HG02970 (cell line): ENCODE measurements around the gene ERC1.
"Not testable (repeated sequence)": the region's sequence is repeated elsewhere in the genome, so short reads cannot be mapped to it uniquely, and the experiment has no call there.

ENCODE experiments used
- ATAC-seq: cut with Tn5 transposase; IDR thresholded peaks from one replicate; pipeline ENCODE4 v1.9.1; 2021; ENCODE audit warnings: mild to moderate bottlenecking, moderate library complexity, moderate number of reproducible peaks; ENCODE audit not compliant: unreplicated experiment, low FRiP score

The ERC1 gene

DNA sequence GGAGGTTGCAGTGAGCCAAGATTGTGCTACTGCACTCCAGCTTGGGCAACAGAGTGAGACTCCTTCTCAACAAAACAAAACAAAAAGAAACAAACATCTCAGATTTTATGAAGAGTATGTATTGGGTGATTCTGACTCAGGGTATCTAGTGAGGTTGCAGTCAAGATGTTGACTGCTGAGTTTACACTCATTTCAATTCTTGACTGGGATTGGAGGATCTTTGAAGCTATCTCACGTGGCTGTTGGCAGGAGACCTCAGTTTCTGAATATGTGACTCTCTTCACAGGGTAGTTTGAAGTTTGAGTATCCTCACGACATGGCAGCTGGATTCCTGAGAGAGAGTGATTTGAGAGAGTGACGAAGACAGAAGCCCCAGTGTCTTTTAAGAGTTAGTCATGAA lies 29.4 kb downstream of the ERC1 start:
- no peak for ATAC-seq

GRCh38 chr12:1022032-1022970 lies 31.3 kb downstream of the ERC1 start:
- no peak for ATAC-seq

DNA sequence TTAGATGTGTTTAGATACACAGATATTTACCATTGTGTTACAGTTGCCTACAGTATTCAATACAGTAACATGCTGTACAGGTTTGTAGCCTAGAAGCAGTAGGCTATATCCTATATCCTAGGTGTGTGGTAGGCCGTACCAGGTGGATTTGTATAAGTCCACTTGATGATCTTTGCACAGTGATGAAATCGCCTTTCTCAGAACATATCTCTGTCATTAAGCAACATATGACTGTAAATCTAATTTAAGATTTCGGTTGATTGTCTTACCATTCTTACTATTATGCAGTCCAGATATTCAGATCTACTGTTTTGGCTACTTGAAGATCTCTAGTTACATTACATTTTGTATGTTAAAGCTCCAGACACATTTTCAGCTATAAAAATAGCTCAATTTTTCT lies 39.8 kb downstream of the ERC1 start:
- ATAC-seq: no peak

DNA sequence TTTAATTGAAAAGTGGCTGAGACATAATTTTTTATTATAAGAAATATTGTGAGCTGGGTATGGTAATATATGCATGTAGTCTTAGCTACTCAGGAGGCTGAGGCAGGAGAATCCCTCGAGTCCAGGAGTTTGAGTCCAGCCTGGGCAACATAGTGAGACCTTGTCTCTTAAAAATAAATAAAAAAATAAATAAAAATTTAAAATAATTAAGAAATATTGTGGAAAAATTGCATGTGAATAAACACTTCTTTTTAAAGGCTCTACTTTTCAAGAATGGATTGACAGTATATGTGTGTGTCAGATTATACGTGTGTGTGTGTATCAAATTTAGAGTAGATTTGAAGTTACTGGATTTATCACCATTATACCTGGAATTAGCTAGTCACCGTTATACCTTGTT lies 43.2 kb downstream of the ERC1 start:
- ATAC-seq: no peak

GRCh38 chr12:1034751-1035457 lies 43.9 kb downstream of the ERC1 start:
- no peak for ATAC-seq

DNA sequence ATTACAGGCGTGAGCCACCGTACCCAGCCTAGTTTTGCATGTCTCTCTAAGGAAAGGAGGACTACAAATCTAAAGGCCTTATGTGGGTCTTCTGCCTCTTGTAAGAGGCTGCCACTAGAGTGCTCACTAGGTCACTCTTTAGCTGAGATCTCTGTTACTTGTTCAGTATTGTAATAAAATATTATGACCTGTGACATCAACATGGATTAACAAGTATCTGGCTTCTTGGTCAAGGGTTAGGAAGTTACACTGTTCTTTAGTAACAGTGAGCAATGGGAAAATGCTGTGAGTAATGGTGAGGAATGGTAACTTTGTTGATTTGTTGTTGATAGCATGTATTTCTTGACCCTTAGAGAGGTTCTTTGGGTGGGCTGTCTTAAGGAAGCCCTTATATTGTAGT lies 50.5 kb downstream of the ERC1 start:
- no peak for ATAC-seq

DNA sequence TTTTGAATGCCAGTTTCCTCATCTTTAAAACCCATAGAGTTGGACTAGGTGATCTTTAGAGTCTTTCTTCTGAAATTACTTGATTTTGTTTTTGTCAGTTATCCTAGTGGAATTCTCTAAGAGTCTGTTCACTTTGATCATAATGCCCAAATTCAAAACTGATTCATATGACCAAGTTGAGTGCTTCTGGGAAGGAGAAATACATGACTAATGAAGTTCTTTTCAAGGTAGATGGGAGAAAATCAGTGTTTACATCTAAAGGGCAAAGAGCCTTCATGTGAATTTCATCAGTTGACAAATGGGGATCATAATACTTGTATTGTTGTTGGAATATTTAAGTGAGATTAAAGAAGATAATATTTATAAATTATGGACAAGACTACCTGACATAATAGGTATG lies 53.2 kb downstream of the ERC1 start:
- no peak for ATAC-seq

DNA sequence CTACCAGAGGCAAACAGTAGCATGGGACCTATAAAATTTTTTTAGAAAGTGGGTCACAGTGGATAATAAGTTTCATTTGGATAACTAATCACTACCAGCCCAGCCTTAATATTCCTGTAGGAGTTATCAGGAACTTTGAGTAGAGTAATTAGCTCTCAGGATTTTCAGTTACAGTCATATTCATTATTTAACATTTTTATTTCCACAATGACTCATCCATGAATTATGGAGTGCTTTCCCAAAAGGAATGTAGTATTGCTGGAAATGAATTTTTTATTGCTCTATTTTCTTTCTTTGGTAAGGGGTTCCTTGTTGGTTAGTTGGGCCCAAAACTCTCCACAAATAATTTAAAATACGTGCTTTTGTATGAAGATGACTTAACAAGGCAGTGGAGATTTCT lies 53.7 kb downstream of the ERC1 start:
- ATAC-seq: no peak

- ATAC-seq: no peak
Observed at GRCh38 chr12:1046727-1047126, 55.7 kb downstream of the ERC1 start.

GRCh38 chr12:1047898-1048660 lies 57.1 kb downstream of the ERC1 start:
- no peak for ATAC-seq

DNA sequence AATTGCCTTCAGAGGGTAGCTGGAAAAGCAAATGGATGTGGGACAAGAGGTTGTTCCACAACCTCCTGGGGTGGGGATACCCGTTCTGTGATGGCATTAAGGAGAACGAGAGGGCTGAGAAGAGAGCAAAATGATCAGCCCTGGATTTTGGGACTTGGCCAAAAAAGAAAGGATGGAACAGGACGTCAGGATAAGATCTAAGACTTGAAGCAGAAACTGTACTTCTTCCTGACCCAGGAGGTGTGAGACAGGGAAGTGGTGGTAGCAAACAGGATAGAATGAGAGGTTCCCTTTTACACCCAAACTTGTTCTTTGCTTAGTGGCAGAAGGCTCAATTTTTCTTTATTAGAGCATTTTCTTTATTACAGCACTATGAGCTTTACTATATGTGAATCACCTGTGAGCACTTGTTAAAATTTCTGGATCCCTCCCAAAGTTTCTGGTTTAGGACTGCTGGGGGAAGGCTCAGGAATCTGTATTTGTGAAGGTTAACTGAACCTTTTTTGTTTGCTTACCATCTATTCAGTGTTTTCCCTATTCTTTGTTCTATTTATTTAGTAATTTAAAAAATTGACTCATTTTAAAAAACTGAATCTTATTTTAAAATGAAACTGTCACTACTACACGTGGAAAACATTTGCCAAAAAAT lies 59.2 kb downstream of the ERC1 start:
- ATAC-seq: no peak

- not testable (repeated sequence) for ATAC-seq
Observed at GRCh38 chr12:1051672-1052071, 60.6 kb downstream of the ERC1 start.

DNA sequence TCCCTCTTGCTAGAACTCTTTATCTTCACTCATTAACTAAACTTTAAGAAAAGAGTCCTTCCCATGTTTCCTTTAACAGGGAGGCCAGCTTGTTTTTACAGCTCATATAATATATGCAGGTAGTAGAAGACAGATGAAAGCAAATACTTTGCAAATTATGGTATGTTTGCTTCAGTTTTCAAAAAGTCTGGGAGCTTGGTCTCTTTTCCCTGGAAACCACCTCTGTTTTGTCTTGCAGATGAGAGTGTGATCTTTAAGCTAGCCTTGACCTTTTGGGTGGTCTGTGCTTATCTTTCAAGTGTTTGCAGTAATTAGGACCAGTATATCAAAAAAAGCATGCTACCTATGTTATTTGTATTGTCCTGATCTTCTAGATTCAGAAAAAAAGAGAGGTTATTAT lies 62.7 kb downstream of the ERC1 start:
- no peak for ATAC-seq

GRCh38 chr12:1054117-1054870 lies 63.3 kb downstream of the ERC1 start:
- no peak for ATAC-seq

DNA sequence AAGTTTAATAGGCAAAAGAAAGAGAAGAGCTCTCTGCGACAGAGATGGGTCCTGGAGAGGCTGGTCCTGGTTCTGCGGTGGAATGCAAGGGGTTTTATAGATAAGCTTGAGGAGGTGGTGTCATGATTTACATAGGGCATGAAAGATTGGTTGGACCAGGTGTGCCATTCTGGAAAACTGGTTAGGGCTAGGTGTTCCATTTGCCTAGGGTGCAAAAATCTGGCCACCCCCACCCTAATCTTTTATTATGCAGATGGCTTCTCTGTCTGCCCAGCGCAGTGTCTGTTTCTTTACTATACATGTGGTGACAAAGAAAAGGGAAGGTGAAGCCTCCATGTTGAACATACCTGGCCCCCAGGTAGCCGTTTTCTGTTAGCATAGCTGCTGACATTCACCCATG lies 65.4 kb downstream of the ERC1 start:
- no peak for ATAC-seq

GRCh38 chr12:1058423-1058822 lies 67.4 kb downstream of the ERC1 start:
- no peak for ATAC-seq

GRCh38 chr12:1059162-1059561 lies 68.1 kb downstream of the ERC1 start:
- ATAC-seq: no peak

GRCh38 chr12:1063852-1064251 lies 72.8 kb downstream of the ERC1 start:
- ATAC-seq: no peak

- no peak for ATAC-seq
Observed at GRCh38 chr12:1064317-1064716, 73.3 kb downstream of the ERC1 start.

- ATAC-seq: no peak
Observed at GRCh38 chr12:1065629-1066028, 74.6 kb downstream of the ERC1 start.
